HCT116 (cell line): Measurements from ENCODE around the gene ACTBL2. TPM values are rescaled to one million over a fixed set of nuclear protein-coding genes. Genes with fewer than 3 reads are reported as not detected.

Experiments used
- ATAC-seq: fragments of 200-7000 bp; cut with Tn5 transposase; 2 replicates; pipeline ENCODE4 v1.9.1; 2020; ENCODE audit warnings: mild to moderate bottlenecking, moderate library complexity
- BruUV-seq: library from RNA; stranded (reverse); fragments of 400-500 nt; replicated peaks from 2 replicates; lab custom pipeline; 2021; lab: Mats Ljungman, UMichigan
- CTCF ChIA-PET: fragments of 300-600 bp; sonication (Branson Sonifier 250); formaldehyde crosslinking; loops from one replicate; lab custom pipeline; 2021; ENCODE audit warnings: antibody characterized with exemption; lab: Charles Lee
- POLR2A ChIA-PET: fragments of 300-600, 350-600 bp; sonication (Branson Sonifier 250); formaldehyde crosslinking; loops from one replicate; lab custom pipeline; 2021; ENCODE audit warnings: antibody characterized with exemption; lab: Charles Lee
- RAD21 ChIA-PET, 2 experiments: fragments of 300-600 bp; sonication (Branson Sonifier 250); formaldehyde crosslinking; loops; one replicate each; lab custom pipeline; 2023; ENCODE audit warnings: low total read pairs in 2 of 2; ENCODE audit not compliant: uncharacterized antibody in 2 of 2, unreplicated experiment in 2 of 2, low non-redundant PET in 1 of 2; lab: Charles Lee
- DNase-seq: peaks from one replicate; pipeline ENCODE4 v3.0.0-alpha.2; 2010; ENCODE audit warnings: low read depth, low spot score
- H2AFZ ChIP-seq: fragments of 200-600 bp; shearing (Covaris generic), sonication (generic); 2 replicates; pipeline ENCODE4 v1.6.1; 2017; ENCODE audit warnings: low read depth, mixed run types, mixed read lengths, antibody characterized with exemption, low read length; ENCODE audit not compliant: poor library complexity, severe bottlenecking
- H3K27ac ChIP-seq: 2 replicates; pipeline ENCODE4 v1.5.1; 2012; ENCODE audit warnings: low read depth, low read length
- H3K27me3 ChIP-seq: fragments of 200-600 bp; sonication (generic); 2 replicates; pipeline ENCODE4 v1.6.1; 2016; ENCODE audit warnings: mixed run types, low read length, mixed read lengths; ENCODE audit not compliant: insufficient read depth
- H3K36me3 ChIP-seq, 2 experiments: fragments of 200-500 bp in 1 of 2; fragments of 200-600 bp in 1 of 2; sonication (Bioruptor generic) in 1 of 2; sonication (generic) in 1 of 2; 2 replicates each; pipeline versions ENCODE4 v1.5.1 to v1.6.1; 2014 to 2016; ENCODE audit warnings: low read length in 2 of 2, inconsistent platforms in 1 of 2, mixed read lengths in 1 of 2, mixed run types in 1 of 2; ENCODE audit not compliant: insufficient read depth in 2 of 2, control insufficient read depth in 1 of 2
- H3K4me1 ChIP-seq, 2 experiments: fragments of 200-600 bp in 1 of 2; sonication (generic) in 1 of 2; 2 replicates each; pipeline versions ENCODE4 v1.5.1 to v1.6.1; 2012 to 2017; ENCODE audit warnings: low read length in 2 of 2, inconsistent platforms in 1 of 2, mild to moderate bottlenecking in 1 of 2, mixed read lengths in 1 of 2, mixed run types in 1 of 2, moderate library complexity in 1 of 2; ENCODE audit not compliant: insufficient read depth in 2 of 2, control insufficient read depth in 1 of 2
- H3K4me2 ChIP-seq: fragments of 200-600 bp; sonication (generic); 2 replicates; pipeline ENCODE4 v1.6.1; 2017; ENCODE audit warnings: mixed run types, low read length, mixed read lengths
- H3K4me3 ChIP-seq, 2 experiments: fragments of 200-600 bp in 1 of 2; sonication (generic) in 1 of 2; replicated peaks in 1 of 2; 2 replicates each; pipeline ENCODE4 v1.5.1; 2011 to 2016; ENCODE audit warnings: low read length in 2 of 2, control low read depth in 1 of 2, low read depth in 1 of 2, mild to moderate bottlenecking in 1 of 2, mixed read lengths in 1 of 2, mixed run types in 1 of 2
- H3K79me2 ChIP-seq: fragments of 200-600 bp; sonication (generic); 2 replicates; pipeline ENCODE4 v1.6.1; 2017; ENCODE audit warnings: mild to moderate bottlenecking, mixed run types, low read length, moderate library complexity, mixed read lengths; ENCODE audit not compliant: insufficient read depth
- H3K9ac ChIP-seq: fragments of 200-600 bp; sonication (generic); 2 replicates; pipeline ENCODE4 v1.6.1; 2016; ENCODE audit warnings: low read length, mixed read lengths
- H3K9me2 ChIP-seq: fragments of 200-600 bp; sonication (generic), shearing (Covaris generic); 2 replicates; pipeline ENCODE4 v1.6.1; 2017; ENCODE audit warnings: mixed run types, mild to moderate bottlenecking, moderate library complexity; ENCODE audit not compliant: insufficient read depth
- H3K9me3 ChIP-seq, 2 experiments: fragments of 200-500 bp in 1 of 2; fragments of 200-600 bp in 1 of 2; sonication (Bioruptor generic) in 1 of 2; sonication (generic) in 1 of 2; 2 replicates each; pipeline ENCODE4 v1.6.1; 2014 to 2017; ENCODE audit warnings: low read length in 2 of 2, mixed read lengths in 2 of 2, inconsistent platforms in 1 of 2, low read depth in 1 of 2, mild to moderate bottlenecking in 1 of 2, mixed run types in 1 of 2, moderate library complexity in 1 of 2; ENCODE audit not compliant: control insufficient read depth in 1 of 2, insufficient read depth in 1 of 2
- H4K20me1 ChIP-seq: fragments of 200-600 bp; sonication (generic), shearing (Covaris generic); 2 replicates; pipeline ENCODE4 v1.6.1; 2017; ENCODE audit warnings: mixed run types, mild to moderate bottlenecking, moderate library complexity; ENCODE audit not compliant: insufficient read depth
- CEBPB ChIP-seq: IDR thresholded peaks from 2 replicates; pipeline ENCODE4 v1.6.1; 2012; ENCODE audit warnings: low read depth
- EGR1 ChIP-seq: IDR thresholded peaks from 2 replicates; pipeline ENCODE4 v1.6.1; 2012; ENCODE audit warnings: low read depth
- JUND ChIP-seq: IDR thresholded peaks from 2 replicates; pipeline ENCODE4 v1.6.1; 2012
- POLR2A ChIP-seq: IDR thresholded peaks from 2 replicates; pipeline ENCODE4 v1.7.0; 2011; ENCODE audit warnings: borderline replicate concordance; ENCODE audit not compliant: insufficient read depth, insufficient read length; ENCODE audit errors: extremely low read depth
- POLR2AphosphoS5 ChIP-seq: IDR thresholded peaks from 2 replicates; pipeline ENCODE4 v1.6.1; 2011; ENCODE audit warnings: mild to moderate bottlenecking, low read depth, low read length, moderate library complexity
- RAD21 ChIP-seq: IDR thresholded peaks from 2 replicates; pipeline ENCODE4 v1.6.1; 2012; ENCODE audit warnings: low read depth, mild to moderate bottlenecking
- REST ChIP-seq: IDR thresholded peaks from 2 replicates; pipeline ENCODE4 v1.6.1; 2012; ENCODE audit warnings: low read depth
- SRF ChIP-seq: IDR thresholded peaks from 2 replicates; pipeline ENCODE4 v1.6.1; 2012; ENCODE audit warnings: low read depth
- intact Hi-C: fragments of 100-400 bp; cut with micrococcal nuclease; formaldehyde crosslinking; loops from 2 replicates; pipeline ENCODE4 v1.10.0; 2022
- total RNA-seq: library from RNA; stranded (reverse); gene quantifications from one replicate; pipeline ENCODE4 v1.2.1, GENCODE V29; 2021; ENCODE audit not compliant: unreplicated experiment
- TF ChIP-seq, protein P1 (sequence below), 3 experiments: fragments of 200-600 bp in 1 of 3; sonication (generic) in 1 of 3; IDR thresholded peaks in 2 of 3; conservative IDR thresholded peaks in 1 of 3; 2 replicates each; pipeline ENCODE4 v1.5.1; 2012 to 2017; ENCODE audit warnings: low read depth in 2 of 3, low read length in 2 of 3, antibody characterized with exemption in 1 of 3, borderline replicate concordance in 1 of 3, control low read depth in 1 of 3, mild to moderate bottlenecking in 1 of 3, mixed read lengths in 1 of 3, mixed run types in 1 of 3, moderate library complexity in 1 of 3; ENCODE audit not compliant: insufficient read depth in 1 of 3

Gene ACTBL2
- total RNA-seq, 1 experiment from 2014 or later: 0.07 TPM

- intact Hi-C loops: no loop called here
- BruUV-seq: no TSS peak
- Histone ChIP-seq H3K4me3 (no peak overlapping the region), H4K20me1 (no peaks in the 10 kb centered on the region), H3K4me2 (no peak overlapping the region), H3K79me2 (no peaks in the 10 kb centered on the region), H3K9me3 (no peaks in the 10 kb centered on the region), H3K27me3 (no peaks in the 10 kb centered on the region), H3K4me1 (no peaks in the 10 kb centered on the region), H2AFZ (no peak overlapping the region), H3K27ac (no peak overlapping the region), H3K9ac (no peak overlapping the region), H3K36me3 (no peaks in the 10 kb centered on the region), H3K9me2 (no peaks in the 10 kb centered on the region)
- ChIA-PET CTCF (no interaction called here), RAD21 (no interaction called here), POLR2A (no interaction called here)
- ATAC-seq (no peak), DNase-seq (no peak)
- TF ChIP-seq CEBPB (no peak), JUND (no peak), POLR2A (no peak), EGR1 (no peak), POLR2AphosphoS5 (no peak), REST (no peak), SRF (no peak), RAD21 (no peak)
- TF ChIP-seq, protein P1, sequence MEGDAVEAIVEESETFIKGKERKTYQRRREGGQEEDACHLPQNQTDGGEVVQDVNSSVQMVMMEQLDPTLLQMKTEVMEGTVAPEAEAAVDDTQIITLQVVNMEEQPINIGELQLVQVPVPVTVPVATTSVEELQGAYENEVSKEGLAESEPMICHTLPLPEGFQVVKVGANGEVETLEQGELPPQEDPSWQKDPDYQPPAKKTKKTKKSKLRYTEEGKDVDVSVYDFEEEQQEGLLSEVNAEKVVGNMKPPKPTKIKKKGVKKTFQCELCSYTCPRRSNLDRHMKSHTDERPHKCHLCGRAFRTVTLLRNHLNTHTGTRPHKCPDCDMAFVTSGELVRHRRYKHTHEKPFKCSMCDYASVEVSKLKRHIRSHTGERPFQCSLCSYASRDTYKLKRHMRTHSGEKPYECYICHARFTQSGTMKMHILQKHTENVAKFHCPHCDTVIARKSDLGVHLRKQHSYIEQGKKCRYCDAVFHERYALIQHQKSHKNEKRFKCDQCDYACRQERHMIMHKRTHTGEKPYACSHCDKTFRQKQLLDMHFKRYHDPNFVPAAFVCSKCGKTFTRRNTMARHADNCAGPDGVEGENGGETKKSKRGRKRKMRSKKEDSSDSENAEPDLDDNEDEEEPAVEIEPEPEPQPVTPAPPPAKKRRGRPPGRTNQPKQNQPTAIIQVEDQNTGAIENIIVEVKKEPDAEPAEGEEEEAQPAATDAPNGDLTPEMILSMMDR (IDR thresholded peaks at IDR 0.05 in 2 of 3, conservative IDR thresholded peaks at IDR 0.05 in 1 of 3; ENCODE audit: borderline replicate concordance in 1 of 3, insufficient read depth in 1 of 3, low read depth in 2 of 3, low read length in 2 of 3): no peak
Observed at GRCh38 chr5:57453728-57454127, 28.9 kb downstream of the ACTBL2 start.
